K562 treated with DMSO at 1 percent for 12 hours (cell line): ENCODE results near the gene CCDC85B. TPM values are rescaled to one million over a fixed set of nuclear protein-coding genes. Genes with fewer than 3 reads are reported as not detected.

Experiments used
- total RNA-seq: library from RNA; unstranded; fragments of 300-600 nt; gene quantifications from 2 replicates; pipeline ENCODE4 v1.2.3, GENCODE V29; 2022; ENCODE audit not compliant: insufficient read depth

CCDC85B gene
- 33.9 and 65.5 TPM in 2 replicates for total RNA-seq

GRCh38 chr11:65890324-65891218, at the start of gene CCDC85B:
CCDC85B (plus strand) TSS chr11:65890673; CDS start chr11:65890784, 111 bp downstream.

GRCh38 chr11:65857853-65858680, 32.4 kb upstream of the CCDC85B start, which contains the start of gene CFL1:
CFL1 (minus strand) TSS chr11:65858180; CDS start chr11:65858099, 81 bp downstream.

GRCh38 chr11:65860278-65861164, 30.0 kb upstream of the CCDC85B start, which contains the start of gene MUS81:
MUS81 (plus strand) TSS chr11:65860433; CDS start chr11:65860754, 321 bp downstream.

GRCh38 chr11:65872586-65873317, 17.7 kb upstream of the CCDC85B start, which contains the start of gene EFEMP2:
EFEMP2 (minus strand) TSS chr11:65872800; CDS start chr11:65872354, 446 bp downstream.

GRCh38 chr11:65879617-65880016, 10.9 kb upstream of the CCDC85B start, which contains the start of gene CTSW:
CTSW (plus strand) TSS chr11:65879837; CDS start chr11:65879855, 18 bp downstream.

GRCh38 chr11:65888163-65888814, 2.2 kb upstream of the CCDC85B start, which contains the start of gene FIBP:
FIBP (minus strand) TSS chr11:65888471; CDS start chr11:65888418, 53 bp downstream.

GRCh38 chr11:65900125-65900898, 9.8 kb downstream of the CCDC85B start, which contains the start of gene FOSL1:
FOSL1 (minus strand) TSS chr11:65900388; CDS start chr11:65900339, 49 bp downstream.

GRCh38 chr11:65918211-65919140, 28.0 kb downstream of the CCDC85B start, which contains the start of gene C11orf68:
C11orf68 (minus strand) TSS chr11:65919062; CDS start chr11:65919031, 31 bp downstream.

GRCh38 chr11:65919141-65919572, 28.7 kb downstream of the CCDC85B start, which contains the start of gene DRAP1:
DRAP1 (plus strand) TSS chr11:65919426; CDS start chr11:65919502, 76 bp downstream.

Other genes with a start within 250 kb of the CCDC85B start
- gene RELA, start 227.8 kb upstream of the CCDC85B start, total RNA-seq: 40.4 and 85.8 TPM in 2 replicates
- gene KAT5, start 178.4 kb upstream of the CCDC85B start, total RNA-seq: 34.6 and 39.5 TPM in 2 replicates
- 31.8 and 55.6 TPM in 2 replicates for gene RNASEH2C, start 169.9 kb upstream of the CCDC85B start, total RNA-seq
- gene AP5B1, start 109.7 kb upstream of the CCDC85B start, total RNA-seq: 16.1 and 36.7 TPM in 2 replicates
- gene OVOL1, start 103.6 kb upstream of the CCDC85B start, total RNA-seq: not detected in 2 replicates
- not detected in 2 replicates for gene SNX32, start 56.7 kb upstream of the CCDC85B start, total RNA-seq
- 719 and 743 TPM in 2 replicates for gene CFL1, start 32.5 kb upstream of the CCDC85B start, total RNA-seq
- gene MUS81, start 30.2 kb upstream of the CCDC85B start, total RNA-seq: 62.2 and 65.7 TPM in 2 replicates
- gene EFEMP2, start 17.9 kb upstream of the CCDC85B start, total RNA-seq: 1.3 TPM in 1 of 2 replicates, not detected in the other
- gene CTSW, start 10.8 kb upstream of the CCDC85B start, total RNA-seq: 0.74 TPM in 1 of 2 replicates, not detected in the other
- gene FIBP, start 2.2 kb upstream of the CCDC85B start, total RNA-seq: 69.0 and 70.0 TPM in 2 replicates
- gene FOSL1, start 9.7 kb downstream of the CCDC85B start, total RNA-seq: 5.8 and 9.3 TPM in 2 replicates
- gene C11orf68, start 28.4 kb downstream of the CCDC85B start, total RNA-seq: 44.6 and 55.1 TPM in 2 replicates
- gene DRAP1, start 28.8 kb downstream of the CCDC85B start, total RNA-seq: 134 and 154 TPM in 2 replicates
- not detected in 2 replicates for gene TSGA10IP, start 54.8 kb downstream of the CCDC85B start, total RNA-seq
- gene SART1, start 71.1 kb downstream of the CCDC85B start, total RNA-seq: 31.9 and 78.2 TPM in 2 replicates
- gene EIF1AD, start 111.5 kb downstream of the CCDC85B start, total RNA-seq: 17.4 and 44.8 TPM in 2 replicates
- 177 and 202 TPM in 2 replicates for gene BANF1, start 111.8 kb downstream of the CCDC85B start, total RNA-seq
- not detected in 2 replicates for gene CST6, start 121.3 kb downstream of the CCDC85B start, total RNA-seq
- 2.1 TPM in 1 of 2 replicates, not detected in the other for gene CATSPER1, start 135.8 kb downstream of the CCDC85B start, total RNA-seq
- gene GAL3ST3, start 158.5 kb downstream of the CCDC85B start, total RNA-seq: not detected in 2 replicates
- gene SF3B2, start 161.7 kb downstream of the CCDC85B start, total RNA-seq: 184 and 273 TPM in 2 replicates
- 13.4 and 34.4 TPM in 2 replicates for gene PACS1, start 179.6 kb downstream of the CCDC85B start, total RNA-seq